Renal cortex interstitium (tissue), 11 donors: ENCODE results near the gene BMF. TPM values are rescaled to one million over a fixed set of nuclear protein-coding genes. Genes with fewer than 3 reads are reported as not detected.

Source experiments
- DNase-seq, 11 donors: peaks; one replicate each; pipeline ENCODE4 v3.0.0-alpha.2; 2013; ENCODE audit warnings: low read depth in 9 of 11, low spot score in 4 of 11; ENCODE audit errors: extremely low read depth in 1 of 11
- polyA plus RNA-seq, 3 donors: library from polyadenylated mRNA; unstranded; fragments of 120-200 nt; gene quantifications; one replicate each; pipeline ENCODE4 v1.2.1, GENCODE V29; 2013; ENCODE audit not compliant: insufficient read length in 3 of 3

The BMF gene
- polyA plus RNA-seq, 3 donors, result 34.9 to 45.1 (median 41.3) TPM

GRCh38 chr15:40108061-40108854 is 421 bp downstream of the BMF start:
- no peak for DNase-seq

- DNase-seq, result no peak
These were observed 2.2 kb downstream of the BMF start for GRCh38 chr15:40106203-40107161.

DNA sequence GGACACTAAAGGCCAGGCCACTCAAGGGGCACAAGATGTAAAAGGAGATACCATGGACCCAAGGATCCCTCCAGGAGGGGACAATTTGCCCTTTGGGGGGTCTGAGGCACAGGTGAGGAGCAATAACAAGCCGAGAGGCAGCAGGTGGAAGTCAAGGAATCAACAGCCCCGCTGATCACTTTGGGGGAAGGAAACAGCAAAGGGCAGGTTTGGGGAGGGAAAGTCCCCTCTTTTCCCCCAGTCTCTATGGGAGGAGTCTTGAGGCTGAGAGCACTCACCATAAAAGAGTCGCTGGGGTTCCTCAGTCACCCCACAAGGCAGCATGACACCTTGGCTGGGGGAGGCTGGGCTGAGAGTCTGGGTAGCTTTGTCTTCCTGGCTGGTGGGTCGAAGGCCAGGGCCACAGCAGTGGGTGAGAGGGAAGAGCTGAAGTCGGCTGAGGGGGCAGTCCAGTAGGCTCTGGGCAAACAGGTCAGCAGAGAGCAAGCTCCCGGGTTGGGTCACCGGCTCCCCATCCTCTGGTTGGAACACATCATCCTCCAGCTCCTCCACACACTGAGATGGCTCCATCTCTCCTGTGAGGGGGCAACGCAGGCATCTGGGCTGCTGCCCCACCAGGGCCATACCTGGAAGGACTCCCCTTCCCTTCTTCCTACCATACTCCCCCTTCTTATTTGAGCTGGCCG is 3.0 kb downstream of the BMF start:
- DNase-seq, result no peak

GRCh38 chr15:40104865-40105516 is 3.7 kb downstream of the BMF start:
- peak in 4 of 11 donors; percentile 79 to 88 (median 84) for DNase-seq

DNA sequence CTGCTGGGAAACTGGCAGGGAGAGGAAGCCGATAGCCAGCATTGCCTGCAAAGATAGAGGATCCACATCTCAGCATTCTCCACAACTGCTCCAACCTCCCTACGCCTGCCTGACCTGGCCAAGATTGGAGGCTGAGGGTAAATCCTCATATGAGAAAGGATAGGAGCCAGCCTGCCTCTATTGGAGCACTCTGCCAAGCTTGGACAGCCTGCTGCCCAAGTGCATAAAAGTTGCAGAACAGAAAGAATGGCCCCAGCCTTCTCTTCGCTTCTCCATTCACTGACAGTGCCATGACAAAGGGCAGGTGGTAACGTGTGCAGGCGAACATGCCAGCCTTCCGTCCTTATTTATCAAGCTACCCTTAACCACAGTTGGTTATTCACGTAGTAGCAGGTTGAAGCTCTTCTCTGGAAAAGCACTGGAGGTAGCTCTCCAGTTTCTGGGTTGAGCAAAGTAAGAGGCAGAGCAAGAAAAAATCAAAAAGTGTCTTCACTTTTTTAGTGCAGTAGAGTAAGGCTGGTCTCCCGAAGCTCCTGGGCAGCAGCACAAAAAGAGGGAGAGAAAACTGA is 4.3 kb downstream of the BMF start:
- no peak for DNase-seq

DNA sequence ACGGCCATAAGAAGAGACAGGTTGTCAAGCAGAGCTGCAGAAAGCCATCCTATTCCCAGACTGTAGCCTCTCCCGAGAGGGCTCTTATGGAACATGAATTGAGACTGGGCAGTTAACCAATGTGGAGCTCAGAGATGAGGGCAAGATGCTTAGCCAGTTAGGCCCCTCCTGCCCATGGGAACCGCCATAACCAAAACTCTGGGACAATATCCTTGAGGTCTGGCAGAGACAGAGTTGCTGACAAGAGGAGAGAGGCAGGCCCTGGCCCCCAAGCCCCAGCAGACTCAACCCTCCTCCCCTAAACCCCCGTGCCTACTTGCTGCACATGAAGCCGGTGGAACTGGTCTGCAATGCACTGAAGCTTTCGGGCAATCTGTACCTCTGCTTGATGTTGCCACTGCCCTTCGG is 4.8 kb downstream of the BMF start:
- DNase-seq, result no peak

DNA sequence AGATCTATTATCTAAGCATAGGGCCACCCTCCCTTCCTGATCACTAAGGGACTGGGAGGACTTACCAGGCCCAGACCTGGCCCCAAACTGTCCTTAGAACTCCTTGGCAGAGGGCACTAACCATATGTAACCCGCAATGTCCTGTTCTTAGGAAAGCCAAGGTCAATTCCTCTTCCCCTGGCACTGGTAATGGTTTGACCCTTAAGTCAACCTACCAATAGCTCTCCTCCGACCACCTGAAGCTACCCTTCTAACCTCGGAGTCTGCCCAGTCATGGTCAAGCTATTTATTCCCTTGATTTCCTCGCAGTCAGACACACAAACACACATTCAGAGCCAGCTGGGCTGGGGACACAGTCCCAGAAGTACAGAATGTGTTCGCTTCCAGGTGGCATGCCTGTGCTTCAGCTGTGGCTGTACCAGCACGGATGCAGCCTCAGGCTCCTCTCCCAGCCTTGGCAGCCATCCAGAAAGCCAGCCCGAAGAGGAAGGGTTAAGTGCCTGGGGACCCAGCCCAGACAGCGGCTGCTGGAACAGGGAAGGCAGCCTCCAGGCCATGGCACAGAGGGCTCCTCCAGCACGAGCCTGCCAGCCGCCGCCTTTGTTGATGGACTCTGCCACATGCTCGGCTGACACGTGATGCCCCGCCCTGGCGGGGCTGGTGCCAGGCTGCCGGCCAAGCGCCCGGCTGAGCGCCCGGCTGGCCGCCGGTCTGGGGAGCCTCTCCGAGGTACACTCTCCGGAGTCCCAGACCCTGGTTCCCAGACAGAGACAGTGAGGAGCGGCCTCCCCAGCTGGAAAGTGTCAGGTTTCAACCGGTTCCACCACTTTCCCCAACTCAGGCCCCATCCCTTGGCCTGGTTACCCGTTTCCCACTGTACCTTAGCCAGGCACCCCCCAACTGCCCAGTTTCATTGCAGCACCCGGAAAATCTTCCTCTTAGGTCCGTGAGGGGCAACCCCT is 5.5 kb downstream of the BMF start:
- DNase-seq, result peak in 2 of 11 donors; percentile 73 to 75

DNA sequence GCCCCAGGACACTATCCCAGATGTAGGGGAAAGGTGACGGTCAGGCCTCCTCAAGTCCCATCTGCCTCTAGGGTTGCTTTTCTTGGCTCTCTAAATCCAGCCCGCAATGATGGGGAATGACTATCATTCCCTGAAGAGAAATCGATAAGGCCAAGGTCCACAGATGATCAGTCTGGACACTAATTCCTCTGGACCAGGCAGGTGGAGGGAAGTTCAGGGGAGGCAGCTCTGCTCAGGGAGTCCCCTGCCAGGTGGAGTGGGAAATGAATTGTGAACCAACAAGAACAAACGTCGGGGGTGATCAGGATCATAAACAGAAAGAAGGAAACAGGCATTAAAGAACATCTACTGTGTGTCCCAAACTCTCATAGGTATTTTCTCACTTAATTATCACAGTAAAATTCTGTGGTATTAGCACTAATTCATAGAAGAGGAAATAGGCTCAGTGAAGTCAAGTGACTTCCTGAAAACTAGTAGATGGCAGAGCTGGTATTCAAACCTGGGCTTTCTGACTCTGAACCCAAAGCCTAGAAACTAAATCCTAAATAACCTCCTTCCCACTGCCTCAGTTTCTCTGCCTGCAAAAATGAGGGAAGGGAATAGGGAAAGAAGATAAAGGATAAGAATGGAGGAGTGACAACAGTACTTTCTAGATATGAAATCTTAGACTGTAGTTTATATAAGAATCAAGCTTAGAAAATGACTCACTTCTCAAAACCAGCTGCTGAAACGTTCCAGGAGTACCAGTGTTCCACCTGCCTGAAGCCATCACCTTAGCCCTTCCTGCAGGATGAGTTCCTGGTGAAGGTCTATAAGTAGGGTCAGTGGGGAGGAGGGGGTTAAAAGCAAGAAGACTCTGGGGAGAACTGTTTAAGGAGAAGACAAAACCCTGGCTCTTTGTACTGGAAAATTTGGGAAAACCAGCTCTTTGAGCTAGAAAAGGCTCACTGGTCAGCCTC is 7.5 kb downstream of the BMF start:
- no peak for DNase-seq

DNA sequence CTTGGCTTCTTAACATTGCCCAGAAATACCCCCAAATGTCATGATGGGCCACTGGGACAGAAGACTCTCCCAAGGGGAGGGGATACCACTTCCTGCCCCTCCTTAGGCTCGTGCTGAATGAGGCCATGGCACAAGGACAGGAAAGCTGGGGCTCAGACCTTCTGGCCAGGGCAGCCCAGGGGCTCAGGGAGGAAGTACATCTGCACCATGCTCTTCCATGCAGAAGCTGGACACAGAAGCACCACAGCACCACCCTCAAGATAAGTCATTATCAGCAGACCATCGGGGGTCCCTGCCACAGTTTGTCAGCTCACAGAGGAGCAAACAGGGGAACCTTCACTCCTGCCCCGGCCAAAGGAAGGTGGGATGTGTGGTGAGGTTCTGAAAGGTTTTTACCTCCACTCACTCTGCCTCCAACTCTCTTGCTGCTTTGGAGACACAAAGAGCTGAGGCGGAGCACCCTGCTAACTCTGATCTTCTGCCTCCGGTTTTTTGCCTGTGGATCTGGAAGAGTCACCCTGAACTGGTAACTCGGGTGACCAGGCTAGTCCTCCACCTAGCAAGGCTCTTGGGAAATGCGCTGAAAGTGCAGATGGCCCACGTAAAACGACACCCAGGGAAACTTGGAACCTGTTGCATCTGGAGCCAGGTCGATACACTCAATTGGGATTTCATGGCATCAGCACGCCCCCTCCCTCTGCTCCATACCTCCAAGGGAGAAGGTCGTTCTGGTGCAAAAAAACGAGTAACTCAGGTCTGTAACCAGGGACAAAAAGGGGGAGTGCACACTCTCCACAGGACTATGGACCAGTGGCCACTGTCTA is 8.3 kb downstream of the BMF start:
- DNase-seq, result no peak

DNA sequence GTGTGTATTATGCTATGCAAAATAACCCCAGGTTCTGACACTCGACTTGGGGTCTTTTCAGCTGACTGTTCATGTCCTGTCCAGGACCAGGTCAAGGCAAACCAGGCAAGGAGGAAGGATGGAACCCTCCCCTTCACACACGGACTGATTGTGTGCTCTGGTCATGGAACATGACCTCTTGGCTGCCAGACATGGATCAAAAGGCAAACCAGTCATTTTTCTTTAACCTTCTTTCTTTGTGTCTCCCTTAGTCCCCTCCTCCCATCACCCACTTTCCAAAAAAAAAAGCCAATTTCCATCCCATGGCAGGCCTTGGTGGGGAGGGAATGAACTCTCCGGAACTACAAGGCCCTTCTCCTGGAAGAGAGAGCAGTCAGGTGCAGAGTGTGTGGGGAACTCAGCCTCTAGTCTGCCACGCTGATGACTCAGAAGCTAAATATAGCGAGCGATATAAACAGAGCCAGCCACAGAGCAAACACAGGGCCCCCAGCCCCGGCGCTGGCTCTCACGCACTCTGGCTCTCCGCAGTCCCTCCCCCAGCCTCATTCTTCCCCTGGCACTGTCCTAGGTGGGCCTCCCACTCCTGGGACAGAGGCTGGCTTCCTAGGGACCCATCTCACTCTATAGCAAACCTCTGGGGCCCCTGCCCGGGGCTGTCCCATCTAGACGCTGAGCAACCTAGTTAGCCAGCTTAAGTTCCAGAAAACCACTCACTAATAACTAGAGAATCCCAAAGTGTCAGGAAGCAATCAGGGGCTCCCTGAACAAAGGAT is 10.0 kb downstream of the BMF start:
- peak in 5 of 11 donors; percentile 75 to 87 (median 85) for DNase-seq

DNA sequence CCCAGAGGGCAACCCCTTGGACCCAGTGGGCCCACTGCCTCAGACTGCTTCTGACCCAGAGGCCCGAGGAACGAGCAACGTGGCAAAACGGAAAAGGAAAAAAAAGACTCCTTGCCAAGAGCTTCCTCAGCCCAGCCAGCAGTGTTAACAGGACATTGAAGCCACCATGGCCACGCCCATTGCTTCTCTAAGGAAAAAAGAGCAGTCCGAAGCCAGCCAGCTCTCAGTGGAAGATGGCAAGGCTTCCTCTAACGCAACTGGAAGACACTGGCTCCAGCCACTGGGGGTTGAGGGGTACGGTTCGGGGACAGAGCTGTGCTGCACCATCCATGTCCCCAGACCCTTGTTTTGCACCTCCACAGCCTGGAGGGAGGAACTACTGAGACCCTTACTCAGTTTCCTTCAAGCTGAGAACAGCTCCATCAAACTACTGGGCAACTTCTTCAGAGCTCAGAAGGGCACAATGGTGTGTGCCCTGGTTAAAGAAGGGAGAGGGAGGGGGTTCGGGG is 10.7 kb downstream of the BMF start:
- no peak for DNase-seq

DNA sequence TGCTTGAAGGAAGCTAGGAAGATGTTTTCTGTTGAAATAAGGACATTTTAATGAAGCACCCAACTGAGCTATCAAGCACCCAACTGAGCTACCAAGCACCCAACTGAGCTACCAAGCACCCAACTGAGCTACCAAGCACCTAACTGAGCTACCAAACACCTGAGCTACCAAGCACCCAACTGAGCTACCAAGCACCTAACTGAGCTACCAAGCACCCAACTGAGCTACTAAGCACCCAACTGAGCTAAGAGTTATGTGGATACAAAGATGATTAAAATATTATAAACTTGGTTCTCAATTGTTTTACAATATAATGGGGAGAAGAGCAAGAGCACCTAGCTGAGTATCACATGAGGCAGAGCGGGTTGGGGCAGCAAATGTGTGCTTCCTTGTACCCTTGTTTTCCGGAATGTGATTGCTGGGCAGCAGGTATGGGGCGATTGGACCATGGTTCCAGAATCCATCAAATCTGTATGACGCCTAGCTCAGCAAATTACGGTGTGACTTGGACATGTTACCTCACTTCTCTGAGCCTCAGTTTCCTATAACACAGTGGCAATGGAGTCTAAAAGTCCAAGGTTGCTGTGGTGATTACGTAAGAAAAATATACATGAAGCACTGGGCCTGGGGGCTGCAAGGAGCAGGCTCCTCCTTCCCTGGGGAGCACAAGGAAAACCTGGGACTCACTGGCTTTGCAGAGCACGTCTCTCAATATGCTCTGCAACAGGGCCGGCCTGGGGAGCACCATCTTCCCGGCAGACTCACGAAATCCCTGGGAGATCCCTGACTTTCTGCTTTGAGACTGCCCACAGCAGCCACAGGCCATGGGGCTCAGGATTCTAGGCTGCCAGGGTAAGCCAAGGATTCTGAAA is 11.3 kb downstream of the BMF start:
- no peak for DNase-seq

DNA sequence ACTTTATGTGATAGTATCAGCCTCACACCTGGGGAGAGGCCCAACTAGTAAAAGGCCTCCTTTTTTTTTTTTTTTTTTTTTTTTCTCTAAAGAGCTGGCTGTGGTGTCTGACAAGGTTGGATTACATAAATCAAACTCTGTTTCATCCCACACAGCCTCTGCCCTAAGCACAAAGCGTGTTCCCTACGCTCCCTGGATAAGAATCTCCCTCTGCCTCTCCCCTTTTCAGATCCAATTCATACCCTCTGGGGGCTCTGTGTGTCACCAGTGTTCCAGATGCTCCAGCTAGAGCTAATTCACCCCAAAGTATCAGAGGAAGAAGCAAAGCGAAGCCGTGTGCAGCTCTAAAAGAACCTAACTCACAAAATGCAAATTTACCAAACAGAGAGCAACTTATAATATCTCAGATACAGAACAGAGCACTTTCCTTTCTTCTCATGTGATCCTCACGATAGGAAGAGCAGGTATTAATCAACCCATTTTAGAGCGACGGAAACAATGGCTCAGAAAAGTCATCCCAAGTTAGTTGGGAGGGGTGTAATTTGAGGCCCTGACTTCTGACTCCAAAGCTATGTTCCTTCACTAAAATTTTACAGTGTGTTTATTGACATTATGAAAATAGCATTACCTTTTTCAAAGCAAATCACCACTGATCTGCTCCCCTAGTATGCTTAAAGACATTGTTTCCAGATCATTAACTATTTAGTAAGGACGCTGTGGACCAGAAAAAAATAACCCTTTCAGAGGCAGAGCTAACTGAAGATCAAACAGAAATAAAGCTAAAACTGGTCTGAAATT is 12.4 kb downstream of the BMF start:
- DNase-seq, result no peak
